NCI-H82 (cell line): Measurements from ENCODE around the gene ANO1.
A peak's percentile ranks its signal among the peaks of the same experiment; 100 is the strongest.

ENCODE experiments used
- DNase-seq: peaks from one replicate; lab custom pipeline; 2025; lab: John Stamatoyannopoulos, UW

ANO1 gene

DNA sequence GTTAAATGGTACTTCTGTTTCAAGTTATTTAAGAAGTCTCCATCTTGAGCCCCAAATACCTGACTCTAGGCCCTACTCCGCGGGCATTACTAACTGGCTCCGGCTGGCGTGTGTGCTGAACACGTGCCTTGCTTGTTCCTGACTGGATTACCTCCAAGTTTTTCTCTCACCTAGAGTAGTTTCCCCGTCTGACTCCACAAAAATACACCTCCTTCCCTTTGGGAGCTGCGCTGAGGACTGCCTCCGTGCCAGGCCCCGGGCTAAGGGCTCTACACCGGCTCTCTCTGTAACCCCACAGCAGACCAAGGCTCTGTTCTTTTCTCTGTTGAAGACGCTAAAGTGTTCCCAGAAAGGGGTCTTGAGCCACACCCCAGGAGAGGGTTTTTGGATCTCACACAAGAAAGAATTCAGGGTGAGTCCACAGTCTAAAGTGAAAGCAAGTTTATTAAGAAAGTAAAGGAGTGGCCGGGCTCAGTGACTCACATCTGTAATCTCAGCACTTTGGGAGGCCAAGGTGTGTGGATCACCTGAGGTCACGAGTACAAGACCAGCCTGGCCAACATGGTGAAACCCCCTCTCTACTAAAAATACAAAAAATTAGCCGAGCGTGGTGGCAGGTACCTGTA, 61.8 kb downstream of the ANO1 start:
- DNase-seq: no peak

DNA sequence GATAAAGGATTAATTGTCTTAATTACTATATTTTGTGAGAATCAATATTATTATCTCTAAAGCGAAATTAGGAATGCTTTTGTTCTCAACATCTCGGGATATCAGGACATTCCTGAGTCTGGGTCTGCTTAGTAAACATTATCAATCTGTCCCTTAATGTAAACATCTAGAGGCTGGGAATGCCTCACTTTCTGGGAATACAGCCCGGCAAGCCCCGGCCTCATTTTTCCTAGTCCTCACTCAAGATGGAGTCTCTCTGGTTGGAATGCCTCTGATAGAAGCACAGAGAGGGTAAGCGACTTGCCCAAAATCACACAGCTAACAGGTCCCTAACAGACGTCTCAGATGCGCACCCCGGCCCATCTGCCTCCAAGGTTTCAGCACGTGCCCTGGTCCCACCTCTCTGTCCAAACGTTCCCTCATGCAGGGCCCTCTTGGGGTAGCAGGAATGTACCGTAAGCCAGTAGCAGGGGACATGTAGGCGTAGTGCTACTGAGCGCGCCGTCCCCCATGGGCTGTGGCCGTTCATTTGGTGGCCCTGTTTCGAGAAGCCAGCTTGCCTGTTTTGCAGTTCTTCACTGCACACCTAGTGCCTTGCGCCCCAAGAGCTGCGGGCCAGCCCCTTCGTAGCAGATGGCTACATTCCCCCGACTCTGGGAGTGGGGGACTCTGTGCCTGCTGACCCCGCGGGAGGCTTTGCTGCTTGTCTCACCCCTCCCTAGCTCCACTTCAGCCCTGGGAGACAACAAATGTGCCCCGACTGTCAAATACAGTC, 62.8 kb downstream of the ANO1 start:
- DNase-seq: peak; percentile 29

- DNase-seq: peak; percentile 82
Measured at GRCh38 chr11:70141486-70142220, 63.5 kb downstream of the ANO1 start.

- peak; percentile 24 for DNase-seq
Measured at GRCh38 chr11:70142221-70142875, 64.2 kb downstream of the ANO1 start.

GRCh38 chr11:70144262-70144661, 66.1 kb downstream of the ANO1 start:
- no peak for DNase-seq

DNA sequence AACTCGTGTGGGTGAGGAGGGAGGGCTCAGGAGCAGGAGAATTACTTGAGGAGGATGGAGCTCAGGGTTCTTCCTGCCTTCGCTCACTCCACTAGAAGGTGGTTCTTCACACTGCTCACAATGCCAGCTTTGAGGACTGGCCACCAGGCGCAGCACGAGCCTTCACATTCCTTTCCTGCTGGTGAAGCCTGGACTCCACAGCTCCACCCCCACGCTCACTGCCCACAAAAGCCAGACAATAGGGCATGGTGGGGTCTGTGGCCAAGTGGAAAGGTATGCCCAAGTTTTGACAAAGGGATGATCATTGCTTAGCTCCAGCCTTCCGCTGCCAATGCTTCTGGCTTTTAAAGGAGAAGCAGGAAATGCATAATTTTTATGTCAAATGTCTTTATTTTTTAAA, 67.0 kb downstream of the ANO1 start:
- DNase-seq: no peak

- DNase-seq: no peak
Measured at GRCh38 chr11:70145841-70146240, 67.7 kb downstream of the ANO1 start.

DNA sequence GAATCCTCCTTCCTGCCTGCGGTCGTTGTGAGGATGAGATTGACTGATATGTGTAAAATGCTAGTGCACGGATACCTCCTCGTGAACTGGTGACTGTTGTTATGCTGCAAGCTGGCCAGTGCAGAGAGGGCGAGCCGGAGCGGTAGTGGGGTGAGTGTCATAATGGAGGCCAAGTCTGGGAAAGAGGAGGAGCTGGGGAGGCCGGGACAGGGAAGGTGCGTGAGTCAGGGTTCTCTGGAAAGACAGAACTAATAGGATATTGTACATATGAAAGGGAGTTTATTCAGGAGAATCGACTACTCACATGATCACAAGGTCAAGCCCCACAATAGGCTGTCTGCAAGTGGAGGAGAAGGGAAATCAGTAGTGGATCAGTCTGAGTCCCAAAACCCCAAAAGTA, 68.2 kb downstream of the ANO1 start:
- no peak for DNase-seq

DNA sequence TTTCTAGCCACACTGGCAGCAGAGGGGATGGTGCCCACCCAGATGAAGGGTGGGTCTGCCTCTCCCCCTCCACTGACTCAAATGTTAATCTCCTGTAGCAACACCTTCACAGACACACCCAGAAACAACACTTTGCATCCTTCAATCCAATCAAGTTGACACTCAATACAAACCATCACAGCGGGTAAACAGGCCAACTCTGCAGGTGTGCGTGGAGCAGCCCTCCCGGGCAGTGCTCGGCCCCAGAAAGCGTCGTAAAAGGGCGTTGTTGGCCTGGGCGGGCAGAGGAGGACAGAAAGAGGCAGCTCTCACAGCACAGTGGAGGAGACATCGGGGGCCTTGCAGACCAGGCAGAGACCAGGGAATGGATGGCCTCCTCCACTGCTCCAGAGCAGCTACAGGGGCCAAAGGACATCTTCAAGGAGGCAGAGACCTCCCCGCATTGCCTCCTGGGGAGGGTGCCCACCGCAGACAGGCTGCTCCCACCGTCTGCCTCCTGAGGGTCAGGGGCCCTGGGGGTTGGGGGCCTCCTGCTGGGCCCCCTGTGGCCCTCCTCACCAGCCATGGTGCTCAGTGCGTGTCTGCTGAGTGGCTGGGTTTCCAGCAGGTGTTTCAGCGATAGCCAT, 68.9 kb downstream of the ANO1 start:
- no peak for DNase-seq

- DNase-seq: no peak
Measured at GRCh38 chr11:70147668-70148067, 69.6 kb downstream of the ANO1 start.

DNA sequence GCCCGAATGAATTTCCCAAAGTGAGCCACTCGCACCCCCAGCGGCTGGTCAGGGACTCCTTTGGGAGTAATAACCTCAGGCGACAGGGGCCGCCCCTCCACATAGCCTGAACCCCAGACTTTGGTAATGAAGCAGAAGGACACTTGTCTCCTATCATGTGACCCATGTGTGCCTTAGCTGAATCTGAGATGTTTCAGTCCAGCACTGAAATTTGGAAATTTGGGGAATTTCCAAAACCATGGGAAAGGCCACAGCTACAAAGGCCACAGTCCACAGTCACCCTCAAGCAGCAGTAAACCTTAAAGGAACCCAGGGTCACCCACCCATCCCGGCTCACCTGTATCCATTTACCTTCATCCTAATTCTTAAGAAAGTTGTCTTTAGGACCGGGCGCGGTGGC, 73.6 kb downstream of the ANO1 start:
- no peak for DNase-seq

- DNase-seq: no peak
Measured at GRCh38 chr11:70153133-70153727, 75.1 kb downstream of the ANO1 start.

DNA sequence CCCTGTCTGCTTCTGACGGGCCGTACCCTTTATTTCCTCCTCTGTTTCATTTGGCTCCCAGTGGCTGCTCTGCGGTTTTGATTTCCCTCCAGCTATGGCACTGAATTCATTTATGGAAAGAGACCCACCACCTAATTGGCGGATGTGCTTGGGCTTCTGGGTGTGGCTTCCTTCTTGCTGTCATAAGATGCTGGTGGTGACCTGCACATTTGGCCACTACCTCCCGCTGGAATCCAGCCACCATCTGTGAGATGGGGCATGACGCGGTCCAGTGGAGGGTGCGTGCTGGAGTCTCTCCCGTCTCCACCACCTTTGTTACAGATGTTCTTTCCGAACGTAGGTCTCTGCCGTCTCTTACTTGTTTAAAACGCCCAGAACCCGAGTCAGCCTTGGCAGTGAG, 77.3 kb downstream of the ANO1 start:
- DNase-seq: no peak

DNA sequence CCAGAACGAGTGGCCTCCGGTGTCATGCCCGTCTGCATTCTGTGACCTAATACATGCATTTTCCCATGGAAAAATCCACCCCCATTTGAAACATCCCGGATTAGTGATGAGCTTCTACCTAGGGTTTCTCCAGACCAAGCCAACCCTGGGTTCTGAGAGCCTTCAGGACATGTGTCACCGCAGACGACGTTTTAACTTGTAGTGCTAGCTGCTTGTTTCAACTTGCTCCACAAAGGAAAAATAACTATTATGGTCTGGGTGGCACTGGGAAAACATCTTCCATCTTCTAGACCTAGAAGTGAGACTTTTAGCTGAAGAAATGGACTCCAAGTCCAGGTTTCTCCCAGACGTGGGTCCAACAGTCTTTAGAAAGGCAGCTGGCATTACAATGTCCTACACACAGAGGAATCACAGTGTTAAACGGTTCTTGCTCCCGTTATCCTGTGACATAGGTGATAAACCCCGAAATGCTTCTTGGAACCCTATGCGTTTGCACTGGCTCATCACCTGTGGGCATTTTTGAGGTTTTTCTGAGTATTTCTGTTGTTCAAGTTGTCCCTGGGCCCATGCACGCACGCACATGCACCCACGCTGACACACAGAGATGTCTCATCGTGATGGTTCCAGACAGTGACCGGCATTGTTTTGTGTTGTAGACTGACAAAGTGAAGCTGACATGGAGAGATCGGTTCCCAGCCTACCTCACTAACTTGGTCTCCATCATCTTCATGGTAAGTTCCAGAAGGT, 78.3 kb downstream of the ANO1 start:
- DNase-seq: no peak

- DNase-seq: peak; percentile 13
Measured at GRCh38 chr11:70158201-70158600, 80.1 kb downstream of the ANO1 start.

- DNase-seq: no peak
Measured at GRCh38 chr11:70158757-70159389, 80.8 kb downstream of the ANO1 start.

DNA sequence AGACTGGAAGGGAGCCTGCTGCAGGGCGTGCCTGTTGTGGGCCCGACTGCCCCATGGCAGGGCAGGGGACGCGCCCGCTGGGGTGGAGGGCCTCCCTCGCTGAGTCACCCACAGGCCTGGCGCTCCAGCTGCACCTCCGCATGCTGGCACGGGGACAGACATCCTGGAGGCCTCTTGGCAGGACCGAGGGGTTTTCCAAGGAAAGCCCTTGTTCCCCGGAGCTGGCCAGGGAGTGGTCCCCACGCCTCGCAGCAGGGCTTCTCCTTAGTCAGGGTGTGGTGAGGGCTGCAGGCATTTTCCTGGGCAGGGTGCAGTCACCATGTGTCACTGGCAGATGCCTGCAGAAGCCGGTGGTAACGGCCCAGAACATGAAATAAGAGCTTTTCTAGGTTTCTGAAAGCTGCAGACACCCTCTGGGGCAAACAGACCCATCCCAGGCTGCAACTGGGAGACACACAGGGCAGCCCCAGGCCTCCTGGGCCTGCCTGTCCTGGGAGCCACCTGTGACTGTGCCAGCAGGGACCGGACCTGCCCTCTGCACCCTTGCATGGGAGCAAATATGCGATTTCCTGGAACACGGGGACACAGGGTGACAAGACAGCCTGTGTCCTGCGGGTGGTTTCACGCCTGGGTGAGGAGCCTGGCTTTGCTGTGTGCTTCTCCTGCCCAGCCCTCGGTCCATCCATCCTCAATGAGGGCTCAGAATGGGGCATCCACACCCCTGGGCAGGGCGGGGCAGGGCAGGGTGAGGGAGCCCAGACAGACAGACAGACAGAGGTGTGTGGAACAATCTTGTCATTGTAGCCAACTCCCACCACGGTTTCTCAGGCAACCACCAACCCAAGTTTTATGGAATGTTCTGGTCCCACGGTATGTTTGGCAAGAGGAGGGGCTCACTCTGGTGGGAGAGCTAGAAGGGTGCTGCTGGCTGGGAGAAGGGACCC, 81.8 kb downstream of the ANO1 start:
- DNase-seq: no peak

GRCh38 chr11:70161043-70161625, 83.0 kb downstream of the ANO1 start:
- DNase-seq: no peak

DNA sequence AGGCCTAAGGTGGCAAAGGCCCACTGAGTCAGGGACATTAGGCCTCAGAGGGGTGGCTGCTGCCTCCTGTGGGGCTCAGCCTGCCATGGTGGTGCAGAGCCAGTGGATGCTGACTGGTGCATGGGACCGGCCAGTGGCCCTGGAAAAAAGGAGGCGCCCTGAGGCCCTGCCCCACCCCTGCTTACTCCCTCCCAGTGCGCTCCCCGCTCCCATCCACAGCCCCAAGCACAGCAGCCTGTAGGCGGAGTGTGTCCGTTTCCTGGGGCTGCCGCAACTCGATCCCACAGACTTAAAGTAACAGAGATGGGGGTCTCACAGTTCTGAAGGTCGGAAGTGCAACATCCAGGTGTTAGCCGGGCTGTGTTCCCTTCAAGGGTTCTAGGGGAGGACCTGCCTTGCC, 86.6 kb downstream of the ANO1 start:
- no peak for DNase-seq
